Cardiac muscle cell (in vitro differentiated cells and primary cell): ENCODE measurements around the gene PTPN12. TPM values are rescaled to one million over a fixed set of nuclear protein-coding genes. Genes with fewer than 3 reads are reported as not detected.
A peak's percentile ranks its signal among the peaks of the same experiment; 100 is the strongest.

Experiments used
- DNase-seq, 2 donors: peaks; one replicate each; pipeline versions ENCODE4 v3.0.0 to v3.0.0-alpha.2; 2010 to 2017; ENCODE audit warnings: low read depth in 1 of 2, low spot score in 1 of 2
- H3K27ac ChIP-seq: fragments of 200-600 bp; sonication (generic); 2 replicates; pipeline ENCODE4 v1.5.1; 2016
- H3K27me3 ChIP-seq: fragments of 200-600 bp; sonication (generic); 2 replicates; pipeline ENCODE4 v1.6.0; 2016; ENCODE audit warnings: control low read depth
- H3K36me3 ChIP-seq: fragments of 200-600 bp; sonication (generic); 2 replicates; pipeline ENCODE4 v1.5.1; 2016; ENCODE audit warnings: control low read depth
- H3K4me1 ChIP-seq: fragments of 200-600 bp; sonication (generic); 2 replicates; pipeline ENCODE4 v1.8.1; 2017; ENCODE audit warnings: low read depth, mild to moderate bottlenecking, mixed run types
- H3K4me3 ChIP-seq: fragments of 200-600 bp; sonication (generic); 2 replicates; pipeline ENCODE4 v1.5.1; 2016; ENCODE audit warnings: mild to moderate bottlenecking
- H3K9me3 ChIP-seq: fragments of 200-600 bp; sonication (generic); 2 replicates; pipeline ENCODE4 v1.5.1; 2017; ENCODE audit warnings: low read depth, mild to moderate bottlenecking, control low read depth
- polyA plus RNA-seq: library from polyadenylated mRNA; unstranded; fragments of >200 nt; fragmentation: Nextera tagmentation; extraction: Ambion mirVana; gene quantifications from 2 replicates; pipeline ENCODE4 v1.2.1, GENCODE V29; 2016
- total RNA-seq: library from RNA; depleted of rRNA; stranded (reverse); fragments of >200 nt; gene quantifications from 2 replicates; pipeline ENCODE4 v1.2.3, GENCODE V29; 2016
- TF ChIP-seq, protein P1 (sequence below): IDR thresholded peaks from 2 replicates; pipeline ENCODE4 v1.5.1; 2012; ENCODE audit warnings: low read depth, mild to moderate bottlenecking, low read length

Gene PTPN12
- total RNA-seq: 19.3 and 20.4 TPM in 2 replicates
- polyA plus RNA-seq: 13.4 and 24.1 TPM in 2 replicates

DNA sequence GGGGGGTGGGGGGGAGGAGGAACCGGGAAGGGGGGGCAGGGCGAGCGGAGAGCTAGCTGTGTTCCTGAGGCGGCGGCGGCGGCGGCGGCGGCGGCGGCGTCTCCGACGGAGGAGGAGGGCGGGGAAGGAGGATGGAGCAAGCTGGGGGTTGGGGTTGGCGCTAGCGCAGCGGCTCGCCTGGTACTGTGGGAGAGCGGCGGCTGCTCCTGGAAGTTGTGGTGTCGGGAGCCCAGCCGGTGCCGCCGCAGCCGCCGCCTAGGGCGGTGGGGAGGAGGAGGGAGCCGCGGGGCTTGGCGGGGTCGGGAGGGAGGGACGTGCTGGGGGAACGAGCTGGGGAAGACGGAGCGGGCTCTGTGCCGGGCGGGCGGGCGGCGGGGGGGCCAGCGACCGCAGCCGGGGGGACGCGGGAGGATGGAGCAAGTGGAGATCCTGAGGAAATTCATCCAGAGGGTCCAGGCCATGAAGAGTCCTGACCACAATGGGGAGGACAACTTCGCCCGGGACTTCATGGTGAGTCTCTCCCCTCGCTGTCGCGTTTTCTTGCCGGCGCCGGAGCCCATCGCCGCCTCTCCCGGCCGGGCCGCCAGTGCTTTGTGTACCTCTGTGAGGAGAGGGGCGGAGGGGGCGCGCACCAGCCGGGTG, at the start of gene PTPN12:
Gene PTPN12 (plus strand): TSS at position 160 of the 642 bp plus-strand sequence. CDS start 252 bp downstream, at position 412.
- peaks cover 11% of the 10 kb centered on the region for H3K4me1 ChIP-seq
- H3K36me3 ChIP-seq: no peaks in the 10 kb centered on the region
- peak within 1 kb of the TSS; percentile 91 for H3K4me3 ChIP-seq
- H3K9me3 ChIP-seq: no peaks in the 10 kb centered on the region
- peak in 1 of 2 donors; percentile 66 for DNase-seq
- H3K27me3 ChIP-seq: no peaks in the 10 kb centered on the region
- TF ChIP-seq, protein P1, sequence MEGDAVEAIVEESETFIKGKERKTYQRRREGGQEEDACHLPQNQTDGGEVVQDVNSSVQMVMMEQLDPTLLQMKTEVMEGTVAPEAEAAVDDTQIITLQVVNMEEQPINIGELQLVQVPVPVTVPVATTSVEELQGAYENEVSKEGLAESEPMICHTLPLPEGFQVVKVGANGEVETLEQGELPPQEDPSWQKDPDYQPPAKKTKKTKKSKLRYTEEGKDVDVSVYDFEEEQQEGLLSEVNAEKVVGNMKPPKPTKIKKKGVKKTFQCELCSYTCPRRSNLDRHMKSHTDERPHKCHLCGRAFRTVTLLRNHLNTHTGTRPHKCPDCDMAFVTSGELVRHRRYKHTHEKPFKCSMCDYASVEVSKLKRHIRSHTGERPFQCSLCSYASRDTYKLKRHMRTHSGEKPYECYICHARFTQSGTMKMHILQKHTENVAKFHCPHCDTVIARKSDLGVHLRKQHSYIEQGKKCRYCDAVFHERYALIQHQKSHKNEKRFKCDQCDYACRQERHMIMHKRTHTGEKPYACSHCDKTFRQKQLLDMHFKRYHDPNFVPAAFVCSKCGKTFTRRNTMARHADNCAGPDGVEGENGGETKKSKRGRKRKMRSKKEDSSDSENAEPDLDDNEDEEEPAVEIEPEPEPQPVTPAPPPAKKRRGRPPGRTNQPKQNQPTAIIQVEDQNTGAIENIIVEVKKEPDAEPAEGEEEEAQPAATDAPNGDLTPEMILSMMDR: no peak
- peak within 1 kb of the TSS; percentile 92 for H3K27ac ChIP-seq

DNA sequence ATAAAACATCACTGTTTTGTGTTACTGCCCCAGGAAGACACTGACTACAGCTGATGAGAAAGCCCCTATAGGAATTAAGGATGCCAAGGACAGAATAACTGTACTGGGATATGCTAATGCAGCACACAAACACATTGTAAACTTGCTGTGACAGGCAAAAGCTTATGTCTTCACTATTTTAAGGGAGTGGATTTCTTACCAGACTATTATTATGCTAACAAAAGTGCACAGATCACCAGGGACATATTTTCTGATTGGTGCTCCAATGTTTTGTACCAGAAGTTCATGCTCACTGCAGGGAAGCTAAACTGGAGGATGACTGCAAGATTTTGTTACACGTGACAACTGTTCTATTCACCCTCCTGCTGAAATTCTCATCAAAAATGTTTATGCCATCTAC, 48.1 kb upstream of the PTPN12 start:
- TF ChIP-seq, protein P1: no peak
- DNase-seq: no peak
- H3K4me1 ChIP-seq: no peaks in the 10 kb centered on the region
- H3K9me3 ChIP-seq: no peaks in the 10 kb centered on the region
- H3K27me3 ChIP-seq: no peaks in the 10 kb centered on the region
- no peak overlapping the region for H3K27ac ChIP-seq
- H3K36me3 ChIP-seq: no peaks in the 10 kb centered on the region
- H3K4me3 ChIP-seq: no peak overlapping the region

DNA sequence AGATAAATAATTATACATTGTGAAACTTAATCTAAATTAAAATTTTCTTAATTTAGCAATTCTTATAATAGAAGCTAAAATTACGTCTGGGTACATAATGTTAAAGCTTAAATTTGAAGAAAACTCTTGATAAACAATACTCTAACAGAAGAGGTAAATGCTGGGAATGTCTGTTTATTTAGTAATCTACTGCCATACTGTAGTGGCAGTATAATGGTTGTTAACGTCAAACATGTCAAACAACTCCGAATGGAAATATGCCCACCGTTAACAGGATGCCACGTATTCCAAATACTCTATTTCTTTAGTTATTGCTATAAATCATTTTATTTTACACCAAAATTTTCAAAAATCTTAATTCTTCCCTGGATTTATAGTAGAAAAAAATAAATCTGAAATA, 40.0 kb upstream of the PTPN12 start:
- Histone ChIP-seq H3K9me3 (no peaks in the 10 kb centered on the region), H3K4me3 (no peak overlapping the region), H3K36me3 (no peaks in the 10 kb centered on the region), H3K27me3 (no peaks in the 10 kb centered on the region), H3K27ac (no peak overlapping the region), H3K4me1 (peaks cover 6% of the 10 kb centered on the region)
- TF ChIP-seq, protein P1: no peak
- DNase-seq: no peak

DNA sequence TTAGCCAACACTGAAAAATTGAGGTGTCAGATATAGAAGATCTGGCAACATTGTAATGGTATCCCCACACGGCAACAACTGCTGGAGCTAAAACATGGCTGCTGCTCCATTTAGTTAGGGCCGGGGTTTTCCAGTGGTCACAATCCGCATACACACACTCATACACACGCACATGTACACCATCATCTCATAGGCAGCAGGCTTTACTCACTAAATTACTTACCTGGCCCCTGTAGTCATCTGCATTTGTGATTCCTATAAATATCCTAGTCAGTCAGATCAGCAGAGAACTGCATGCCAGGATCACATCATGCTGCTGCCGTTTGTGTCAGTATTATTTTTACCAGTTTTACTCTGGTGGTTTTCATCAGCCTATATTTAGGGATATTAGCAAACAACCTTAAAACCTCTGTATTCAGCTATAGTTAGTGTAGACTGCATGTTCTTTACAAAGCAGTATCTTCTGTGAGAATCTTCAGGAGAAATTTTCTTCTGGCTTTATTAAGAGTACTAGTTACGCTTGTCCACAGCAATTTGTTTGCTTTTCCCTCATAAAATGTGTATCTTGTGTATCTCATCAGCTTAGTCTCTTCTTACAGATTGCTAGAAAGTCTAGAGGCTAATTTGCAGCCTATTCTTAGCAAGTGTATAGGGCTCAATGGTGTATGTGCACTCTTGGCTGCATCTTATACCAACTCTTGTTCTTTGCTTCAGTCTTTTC, 38.3 kb upstream of the PTPN12 start:
- no peak for DNase-seq
- Histone ChIP-seq H3K4me1 (peaks cover 6% of the 10 kb centered on the region), H3K36me3 (no peaks in the 10 kb centered on the region), H3K27ac (no peak overlapping the region), H3K9me3 (no peaks in the 10 kb centered on the region), H3K4me3 (no peak overlapping the region), H3K27me3 (no peaks in the 10 kb centered on the region)
- TF ChIP-seq, protein P1: no peak

DNA sequence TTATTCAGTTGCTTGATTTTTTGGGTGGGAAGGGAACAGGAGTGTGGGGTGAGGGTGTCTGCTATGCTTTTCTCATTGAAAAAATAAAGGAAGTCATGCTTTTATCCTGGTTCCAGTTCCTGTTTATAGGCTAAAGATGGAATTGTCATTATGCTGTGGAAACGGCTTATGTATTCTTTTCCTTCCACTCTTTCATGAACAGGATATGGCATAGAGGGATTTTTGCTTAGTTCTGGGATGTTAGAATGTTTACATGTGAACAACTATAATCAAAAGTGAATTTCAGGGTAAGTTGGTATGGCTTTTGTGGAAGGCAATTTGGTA, 35.9 kb upstream of the PTPN12 start:
- Histone ChIP-seq H3K4me3 (no peak overlapping the region), H3K4me1 (peaks cover 6% of the 10 kb centered on the region), H3K27ac (no peak overlapping the region), H3K27me3 (no peaks in the 10 kb centered on the region), H3K9me3 (no peaks in the 10 kb centered on the region), H3K36me3 (no peaks in the 10 kb centered on the region)
- DNase-seq: no peak
- TF ChIP-seq, protein P1: no peak
